Measurements from ENCODE around the gene HDAC7.

Gene HDAC7

GRCh38 chr12:47743311-47743860 lies 76.3 kb downstream of the HDAC7 start:
- in situ Hi-C loops (cut with HindIII; ENCODE audit: low sequenced_read_pairs) = no loop called here
- no peak for DNase-seq (ENCODE audit: low read depth)
- TF ChIP-seq CTCF (IDR thresholded peaks at IDR 0.05; ENCODE audit: low read depth, low read length, missing control alignments) = no peak

GRCh38 chr12:47742253-47742825 lies 77.4 kb downstream of the HDAC7 start:
- in situ Hi-C loops (cut with HindIII; ENCODE audit: low sequenced_read_pairs) = no loop called here
- DNase-seq (ENCODE audit: low read depth) = no peak
- peak; percentile 98 for TF ChIP-seq CTCF (IDR thresholded peaks at IDR 0.05; ENCODE audit: low read depth, low read length, missing control alignments)
- no peak overlapping the region for H3K4me3 ChIP-seq (ENCODE audit: low read depth, low read length)

More at GRCh38 chr12:47743311-47743860, 76.3 kb downstream of the HDAC7 start:
- no peak overlapping the region for H3K4me3 ChIP-seq (ENCODE audit: low read depth, low read length)

GRCh38 chr12:47741340-47741703 lies 78.4 kb downstream of the HDAC7 start:
- no peak for DNase-seq (ENCODE audit: low read depth)
- H3K4me3 ChIP-seq (ENCODE audit: low read depth, low read length) = no peak overlapping the region
- in situ Hi-C loops (cut with HindIII; ENCODE audit: low sequenced_read_pairs) = no loop called here
- TF ChIP-seq CTCF (IDR thresholded peaks at IDR 0.05; ENCODE audit: low read depth, low read length, missing control alignments) = no peak

GRCh38 chr12:47740606-47741339 lies 78.9 kb downstream of the HDAC7 start:
- no peak for TF ChIP-seq CTCF (IDR thresholded peaks at IDR 0.05; ENCODE audit: low read depth, low read length, missing control alignments)
- in situ Hi-C loops (cut with HindIII; ENCODE audit: low sequenced_read_pairs) = no loop called here
- no peak overlapping the region for H3K4me3 ChIP-seq (ENCODE audit: low read depth, low read length)
- no peak for DNase-seq (ENCODE audit: low read depth)

GRCh38 chr12:47739979-47740378 lies 79.7 kb downstream of the HDAC7 start:
- no peak for DNase-seq (ENCODE audit: low read depth)
- TF ChIP-seq CTCF (IDR thresholded peaks at IDR 0.05; ENCODE audit: low read depth, low read length, missing control alignments) = no peak
- in situ Hi-C loops (cut with HindIII; ENCODE audit: low sequenced_read_pairs) = no loop called here
- H3K4me3 ChIP-seq (ENCODE audit: low read depth, low read length) = no peak overlapping the region

- no peak for TF ChIP-seq CTCF (IDR thresholded peaks at IDR 0.05; ENCODE audit: low read depth, low read length, missing control alignments)
- DNase-seq (ENCODE audit: low read depth) = no peak
- no peak overlapping the region for H3K4me3 ChIP-seq (ENCODE audit: low read depth, low read length)
- in situ Hi-C loops (cut with HindIII; ENCODE audit: low sequenced_read_pairs) = no loop called here
Observed at GRCh38 chr12:47739297-47739696, 80.4 kb downstream of the HDAC7 start.
